NCI-H526 (cell line): ENCODE results near the gene SCFD2.

Source experiments
- DNase-seq, 2 experiments: peaks; one replicate each; lab custom pipeline; 2025; lab: John Stamatoyannopoulos, UW

The SCFD2 gene

DNA sequence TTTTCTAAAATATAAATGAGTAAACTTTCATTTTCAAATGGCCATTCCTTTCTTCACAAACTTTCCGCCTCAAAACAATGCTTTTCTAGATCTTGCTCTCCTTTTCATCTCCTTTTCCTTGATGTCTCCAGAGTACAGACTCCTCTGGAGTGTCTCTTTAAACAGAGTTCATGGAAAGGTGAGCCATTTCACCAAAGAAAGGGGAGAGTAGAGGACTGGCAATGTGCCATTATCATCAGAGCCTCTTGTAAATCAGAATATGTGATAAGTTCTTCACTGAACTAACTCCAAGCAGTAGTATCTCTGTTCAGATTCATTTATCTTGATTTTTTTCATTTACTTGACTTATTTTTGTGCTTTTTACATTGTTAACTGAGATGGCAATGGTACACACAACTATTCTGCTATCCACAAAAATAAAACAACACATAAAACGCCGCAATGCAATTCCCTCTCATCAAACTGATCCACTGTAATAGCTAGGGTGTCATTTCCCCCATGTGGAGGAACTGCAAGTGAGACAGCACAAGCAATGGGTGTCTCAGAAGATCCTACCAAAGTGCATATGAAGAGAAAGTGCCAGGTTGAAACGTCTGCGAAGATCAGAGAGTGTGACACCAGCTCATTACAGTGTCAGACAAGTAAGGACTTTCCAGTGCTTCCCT, 378.3 kb downstream of the SCFD2 start:
- no peak for DNase-seq

DNA sequence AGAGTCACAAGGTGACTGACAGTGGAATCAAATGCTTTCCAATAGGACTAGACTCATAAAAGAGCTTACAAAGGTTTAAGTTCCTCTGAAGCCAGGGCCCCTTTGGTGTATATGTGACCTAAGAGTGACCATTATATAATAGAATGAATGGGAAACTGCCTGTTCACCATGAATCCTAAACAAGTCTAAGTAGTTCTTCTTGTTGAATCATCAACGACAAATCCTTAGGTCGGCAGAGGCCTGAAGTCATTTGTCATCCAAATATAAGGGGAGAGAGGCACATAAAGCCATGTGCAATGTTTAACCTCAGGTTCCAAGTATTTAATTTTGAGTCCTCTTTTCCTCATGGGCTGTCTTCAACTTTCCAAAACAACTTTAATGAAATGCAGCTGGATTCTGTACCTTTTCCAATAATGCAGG, 381.4 kb downstream of the SCFD2 start:
- DNase-seq, result no peak

GRCh38 chr4:52983563-52984303, 382.1 kb downstream of the SCFD2 start:
- peak; percentile 79 to 93 for DNase-seq

DNA sequence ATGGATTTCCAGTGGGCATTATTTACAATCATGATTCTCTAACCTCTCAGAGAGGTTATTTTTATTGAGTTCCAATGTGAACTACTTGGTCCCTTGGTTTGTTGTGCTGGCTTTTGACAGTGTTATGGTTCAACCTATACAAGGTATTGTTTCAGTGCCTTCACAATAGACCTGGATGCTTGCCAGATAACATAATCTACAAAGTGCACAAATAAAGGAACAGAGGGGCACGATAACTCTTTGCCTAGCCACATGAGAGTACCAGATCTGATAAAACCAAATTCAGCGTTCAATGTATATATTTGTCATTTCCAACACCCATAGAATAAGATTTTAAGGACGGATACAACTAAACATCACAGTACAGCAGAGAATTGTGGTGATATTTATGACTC, 382.9 kb downstream of the SCFD2 start:
- DNase-seq, result no peak

DNA sequence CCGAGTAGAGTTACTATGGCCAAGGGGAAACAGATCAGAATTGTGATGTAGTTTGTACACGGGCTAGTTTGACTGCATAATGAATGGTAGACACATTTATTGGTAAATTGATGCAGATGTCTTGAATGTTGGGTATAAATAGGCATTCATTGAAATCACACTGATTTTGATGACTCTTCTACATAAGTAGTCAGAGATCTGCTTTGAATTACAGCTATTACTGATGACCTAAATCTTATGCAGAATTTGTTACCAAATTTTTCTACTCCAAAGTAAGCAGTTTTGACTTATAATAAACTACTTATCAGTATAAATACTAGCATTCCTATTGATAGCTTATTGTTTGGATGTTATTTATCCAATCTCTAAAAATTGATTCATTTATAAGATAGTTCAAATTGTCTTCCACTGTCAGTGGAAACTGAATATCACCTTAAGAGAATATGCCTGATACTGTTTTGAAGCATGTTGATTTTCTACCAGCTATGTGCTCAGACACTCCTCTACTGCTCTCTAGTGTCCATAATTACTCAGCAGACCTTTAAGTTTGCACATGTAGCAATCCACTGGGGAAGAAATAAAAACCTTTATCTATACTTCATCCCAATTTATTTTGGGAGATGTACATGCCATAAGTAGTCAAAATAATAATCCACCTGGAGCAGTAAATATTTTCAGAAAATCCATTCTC, 383.5 kb downstream of the SCFD2 start:
- peak; percentile 46 to 65 for DNase-seq

GRCh38 chr4:52979821-52980590, 385.9 kb downstream of the SCFD2 start:
- DNase-seq, result no peak

DNA sequence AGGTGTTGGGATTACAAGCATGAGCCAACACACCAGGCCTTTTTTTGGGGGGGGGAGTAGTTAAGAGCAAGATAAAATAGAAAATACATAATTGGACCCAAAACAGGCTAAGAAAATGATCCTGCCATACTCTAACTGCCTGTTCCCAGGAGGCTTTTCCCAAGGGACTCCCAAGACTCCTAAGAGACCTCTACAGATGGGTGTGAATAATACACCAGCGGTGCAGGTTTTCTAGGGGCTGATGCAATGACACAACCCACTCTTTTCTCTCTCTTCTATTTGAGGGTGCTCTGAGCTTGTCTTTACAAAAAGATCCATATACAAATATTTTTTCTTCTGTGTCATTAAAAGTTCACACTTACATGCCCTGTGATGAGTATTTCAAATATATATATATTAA, 386.8 kb downstream of the SCFD2 start:
- peak; percentile 6 to 38 for DNase-seq

GRCh38 chr4:52977252-52977651, 388.6 kb downstream of the SCFD2 start:
- no peak for DNase-seq

DNA sequence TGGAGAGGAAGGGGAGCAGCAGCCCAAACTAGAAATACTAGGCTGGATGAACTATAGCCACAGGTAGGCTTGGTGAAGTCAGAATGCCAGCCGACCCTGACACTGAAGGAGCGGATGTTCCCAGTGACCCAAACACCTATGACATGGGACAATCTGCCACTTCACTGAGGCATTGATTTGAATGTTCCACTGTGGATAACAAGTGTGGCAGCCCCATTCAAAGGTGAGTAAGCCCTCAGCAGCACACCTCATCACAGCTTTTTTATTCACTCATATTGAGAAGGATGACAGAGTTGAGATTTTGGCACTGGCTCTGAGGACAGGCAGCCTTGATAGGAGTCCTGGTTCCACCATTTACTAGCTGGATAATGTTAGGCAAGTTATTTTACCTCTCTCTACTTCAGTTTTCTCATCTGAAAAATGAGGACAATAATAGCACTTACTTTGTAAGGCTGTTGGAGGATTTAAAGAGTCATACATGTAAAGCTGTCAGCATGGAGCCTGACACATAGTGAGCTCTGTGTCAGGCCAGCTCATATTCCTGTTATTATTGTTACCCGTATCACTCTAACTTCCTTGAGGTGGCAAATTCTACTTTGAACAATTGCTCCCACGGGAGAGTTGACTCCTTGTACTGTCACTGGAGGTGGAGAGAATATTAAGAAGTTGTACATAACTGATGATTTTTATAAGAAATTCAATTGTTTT, 389.2 kb downstream of the SCFD2 start:
- no peak for DNase-seq

DNA sequence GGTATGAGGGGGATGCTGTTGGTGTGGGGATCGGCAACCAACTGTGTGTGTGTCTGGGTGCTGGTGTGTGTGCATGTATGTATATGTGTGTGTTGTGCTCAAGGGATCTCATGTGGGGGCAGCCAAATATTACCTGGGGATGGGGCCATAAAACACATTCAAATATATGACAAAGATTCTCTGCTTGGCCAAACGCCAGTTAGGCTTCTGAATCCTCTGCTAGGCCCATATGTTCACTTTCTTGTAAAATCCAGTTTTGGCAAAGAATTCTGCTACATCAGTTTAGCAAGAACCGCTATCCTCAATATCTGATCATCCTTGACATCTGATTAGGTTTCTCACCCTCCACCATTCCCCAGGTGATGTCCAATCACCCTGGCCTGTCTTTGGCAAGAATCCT, 397.2 kb downstream of the SCFD2 start:
- DNase-seq, result no peak

GRCh38 chr4:52968241-52968640, 397.6 kb downstream of the SCFD2 start:
- DNase-seq, result no peak

DNA sequence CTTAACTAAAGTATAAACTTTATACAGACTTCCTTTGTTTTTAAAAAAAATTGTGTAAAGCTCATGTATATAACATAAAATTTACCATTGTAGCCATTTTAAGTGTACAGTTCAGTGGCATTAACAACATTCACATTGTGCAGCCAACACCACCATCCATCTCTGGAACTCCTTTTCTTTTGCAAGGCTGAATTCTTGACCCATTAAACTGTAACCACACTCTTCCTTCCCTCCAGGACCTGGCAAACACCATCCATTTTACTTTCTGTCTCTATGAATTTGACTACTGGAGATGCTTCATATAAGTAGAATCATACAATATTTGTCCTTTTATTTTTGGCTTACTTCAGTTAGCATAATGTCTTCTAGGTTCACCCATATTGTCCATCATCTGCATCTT, 399.1 kb downstream of the SCFD2 start:
- no peak for DNase-seq

DNA sequence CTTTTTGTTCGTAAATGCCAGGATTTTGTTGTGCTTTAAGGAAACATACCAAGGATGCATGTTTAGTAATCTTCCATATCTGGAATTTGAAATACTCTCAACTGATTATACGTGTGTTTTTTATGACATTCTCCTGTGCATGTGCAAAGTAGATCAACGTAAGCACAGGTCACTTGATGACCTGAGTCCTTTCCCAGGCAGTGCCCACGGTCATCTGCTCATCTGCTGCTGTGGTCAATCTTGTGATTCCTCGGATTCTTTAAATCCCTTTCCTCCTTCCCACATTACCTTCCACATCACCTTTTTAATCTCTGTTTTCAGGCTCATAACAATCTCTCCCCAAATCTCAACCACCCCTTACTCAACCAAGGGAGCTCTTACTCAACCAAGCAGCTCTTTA, 399.7 kb downstream of the SCFD2 start:
- no peak for DNase-seq

GRCh38 chr4:52964561-52965101, 401.2 kb downstream of the SCFD2 start:
- no peak for DNase-seq

GRCh38 chr4:52964011-52964410, 401.9 kb downstream of the SCFD2 start:
- DNase-seq, result no peak

DNA sequence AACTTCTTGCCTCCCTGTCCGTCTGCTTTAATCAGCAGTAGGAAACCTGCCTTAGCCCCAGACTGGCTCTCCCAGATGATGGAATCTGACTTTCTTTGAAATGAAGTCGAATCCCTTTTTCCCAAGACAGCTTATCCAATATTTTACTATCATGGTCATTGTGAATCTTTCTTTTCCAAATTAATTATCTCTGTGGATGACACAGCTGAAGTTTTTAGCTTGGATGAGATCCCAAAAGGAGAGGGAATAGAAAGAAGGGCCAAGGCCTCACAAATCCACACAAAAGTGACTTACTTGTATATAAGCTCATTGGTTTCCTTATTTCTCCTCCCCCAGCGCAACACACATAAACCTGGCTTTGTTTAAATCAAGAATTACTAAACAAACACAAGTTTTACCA, 403.1 kb downstream of the SCFD2 start:
- no peak for DNase-seq

- no peak for DNase-seq
These were observed 404.0 kb downstream of the SCFD2 start for GRCh38 chr4:52961666-52962412.

DNA sequence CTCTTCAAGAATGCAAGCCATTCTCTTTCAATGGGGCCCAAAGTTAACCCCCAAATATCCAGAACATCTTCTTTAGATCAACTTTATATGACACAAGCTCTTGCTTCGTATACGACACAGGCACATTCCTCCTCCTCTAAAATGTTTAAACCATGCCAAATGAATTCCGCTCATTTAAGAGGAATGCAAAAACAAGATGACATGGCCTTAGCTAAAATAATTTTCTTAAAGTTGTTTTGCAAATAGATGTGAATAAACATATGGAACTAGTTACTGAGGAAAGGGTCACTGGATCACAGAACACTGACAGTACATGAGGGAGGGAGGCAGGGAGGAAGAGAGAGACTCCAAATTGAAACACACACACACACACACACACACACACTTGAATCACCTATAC, 406.3 kb downstream of the SCFD2 start:
- DNase-seq, result no peak

GRCh38 chr4:52957835-52958631, 407.8 kb downstream of the SCFD2 start:
- DNase-seq, result peak; percentile 12 to 14

DNA sequence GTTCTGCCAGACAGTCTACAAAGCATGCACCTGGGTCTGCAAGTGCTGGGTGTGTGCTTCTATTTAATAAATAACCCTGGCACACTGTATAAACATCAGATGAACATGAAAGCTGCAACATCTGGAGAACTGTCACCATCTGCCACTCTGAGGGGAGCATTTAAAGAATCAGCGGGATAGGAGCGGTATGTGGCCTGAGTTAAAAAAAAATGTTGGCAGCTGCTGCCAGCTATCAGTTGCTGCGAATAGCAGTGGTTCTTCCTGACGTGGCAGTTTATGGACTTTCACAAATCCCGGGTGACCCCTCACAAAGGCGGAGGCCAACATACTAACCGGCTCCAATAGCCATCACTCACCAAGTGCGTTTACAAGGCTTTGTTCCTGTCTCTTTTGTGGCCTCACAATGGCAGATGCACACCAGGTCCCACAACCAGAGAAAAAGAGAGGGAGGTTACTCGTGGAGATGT, 408.6 kb downstream of the SCFD2 start:
- DNase-seq, result no peak
